Measurements from ENCODE around the gene USP9Y.

GRCh38 chrY:12742725-12743124 is 41.7 kb downstream of the USP9Y start:
- TF ChIP-seq CTCF (IDR thresholded peaks at IDR 0.05): no peak
- no peak for TF ChIP-seq EZH2 (IDR thresholded peaks at IDR 0.05; ENCODE audit: borderline replicate concordance, insufficient read depth, low read depth, low read length, poor library complexity, severe bottlenecking)
